ENCODE results near the gene TRPM1. TPM values are rescaled to one million over a fixed set of nuclear protein-coding genes. Genes with fewer than 3 reads are reported as not detected.

The TRPM1 gene
- total RNA-seq, result not detected in 2 replicates

DNA sequence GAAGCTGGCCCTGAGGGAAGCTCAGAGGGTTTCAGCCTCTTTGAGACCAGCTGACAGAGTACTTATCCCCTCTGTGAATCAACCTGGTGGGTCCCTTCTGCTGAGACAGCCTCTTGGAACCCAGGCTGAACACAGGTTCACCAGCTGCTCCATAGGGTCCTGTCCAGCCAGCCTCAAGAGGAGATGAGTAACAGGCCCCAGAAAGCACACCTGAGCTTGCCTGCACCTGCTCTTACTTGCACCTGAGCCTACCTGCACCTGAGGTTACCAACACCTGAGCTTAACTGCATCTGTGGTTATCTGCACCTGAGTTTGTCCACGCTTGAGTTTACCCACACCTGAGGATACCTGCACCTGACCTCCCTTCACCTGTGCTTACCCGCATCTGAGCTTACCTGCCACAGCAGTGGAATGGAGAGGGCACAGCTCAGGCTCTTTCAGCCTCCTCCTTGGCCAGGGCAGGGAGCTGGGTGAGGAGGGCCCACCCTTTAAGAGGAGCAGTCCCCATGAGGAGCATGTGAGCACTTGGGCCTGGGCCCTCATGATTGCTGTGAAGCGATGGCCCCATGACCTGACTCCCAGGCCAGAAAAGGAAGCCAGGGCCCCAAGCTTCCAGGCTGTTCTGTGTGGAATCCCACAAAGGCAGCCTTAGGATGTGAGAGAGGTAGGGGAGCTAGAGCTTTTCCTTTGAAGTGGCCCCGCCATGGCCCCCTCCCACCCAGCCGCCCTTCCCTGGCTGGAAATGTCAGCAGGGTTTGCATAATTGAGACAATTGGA lies at the start of gene TRPM1:
Gene TRPM1 (minus strand): TSS at position 464 of the 777 bp plus-strand sequence. CDS start 20,370 bp downstream, outside the sequence.

DNA sequence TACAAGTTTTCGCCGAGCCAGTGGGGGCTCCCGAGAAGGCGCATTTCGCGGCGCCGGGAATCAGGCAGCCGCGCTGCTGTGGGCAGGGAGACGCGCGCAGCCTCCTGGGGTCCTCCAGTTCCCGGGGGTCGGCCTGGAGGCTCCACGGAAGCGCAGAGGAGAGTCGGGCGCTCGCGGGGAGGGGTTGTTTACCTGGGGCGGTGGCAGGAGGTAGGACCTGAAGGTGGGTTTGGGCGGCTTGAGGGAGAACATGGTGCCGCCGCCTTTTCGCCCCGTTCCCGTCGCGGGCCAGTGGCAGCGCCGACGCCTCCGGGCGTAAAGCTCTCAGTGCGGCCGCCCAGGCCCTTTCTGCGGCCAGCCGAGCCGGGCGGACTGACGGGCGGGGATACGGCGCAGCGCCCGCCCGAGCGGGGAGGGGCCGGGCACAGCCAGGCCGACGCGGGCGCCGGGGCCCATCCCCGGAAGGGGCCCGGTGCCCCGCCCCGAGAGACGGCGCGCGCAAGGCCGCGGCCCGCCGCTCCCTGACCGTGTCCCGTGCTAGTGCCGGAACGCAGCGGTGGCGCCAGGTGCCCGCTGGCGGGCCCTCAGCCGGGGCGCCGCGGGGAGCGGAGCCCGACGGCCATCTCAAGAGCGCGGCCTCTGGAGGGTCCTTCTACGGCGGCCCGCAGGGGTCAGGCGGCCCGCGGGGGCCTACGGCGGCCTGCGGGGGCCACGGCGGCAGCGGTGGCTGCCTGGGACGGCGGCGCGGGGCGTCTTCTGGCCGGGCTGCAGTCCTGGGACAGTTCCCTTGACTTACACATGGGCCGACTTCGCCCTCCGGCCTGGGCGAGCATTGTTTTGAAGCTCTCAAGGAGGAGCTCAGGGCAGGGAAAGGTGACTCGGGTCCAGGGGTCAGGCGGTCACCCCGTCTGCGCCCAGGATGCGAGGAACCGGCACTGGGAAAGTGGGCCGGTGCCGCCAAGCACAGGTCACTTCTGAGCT lies 110.0 kb downstream of the TRPM1 start, which contains the start of gene MTMR10:
Gene MTMR10 (minus strand): TSS at position 374 of the 981 bp plus-strand sequence. CDS start 122 bp downstream, at position 252.

Small RNA genes within 50 kb of the gene (small RNA-seq; reads per million reads assigned to genes)
- gene MIR211 (not detected), gene RNU6-466P (not detected)

Other genes with a start within 250 kb of the TRPM1 start
- gene FAN1, start 197.8 kb downstream of the TRPM1 start, total RNA-seq, result 14.4 and 21.6 TPM in 2 replicates
- 14.1 TPM in 2 replicates for gene MTMR10, start 110.1 kb downstream of the TRPM1 start, total RNA-seq
- 42.7 and 44.4 TPM in 2 replicates for gene KLF13, start 225.1 kb upstream of the TRPM1 start, total RNA-seq

All from placental epithelial cell (primary cell).